Stimulated activated naive CD8-positive, alpha-beta T cell treated with anti-CD3 and anti-CD28 coated beads, Interleukin-15, amount 100 ng/mL, for 72 hours (primary cell): ENCODE data around the gene CARD14.
A peak's percentile ranks its signal among the peaks of the same experiment; 100 is the strongest.
"Not testable (repeated sequence)": the region's sequence is repeated elsewhere in the genome, so short reads cannot be mapped to it uniquely, and the experiment has no call there.

Experiments used
- ATAC-seq: fragments of 150-1000 bp; cut with Tn5 transposase; 2 replicates; pipeline ENCODE4 v1.10.0; 2021; ENCODE audit warnings: mild to moderate bottlenecking, moderate library complexity
- DNase-seq, 2 donors: peaks; one replicate each; pipeline ENCODE4 v3.0.0; 2021 to 2022
- H3K27ac Mint-ChIP-seq, 2 donors: one replicate each; pipeline ENCODE4 v1.8.0; 2022; ENCODE audit warnings: mild to moderate bottlenecking in 2 of 2, mixed read lengths in 2 of 2, moderate library complexity in 2 of 2
- H3K27me3 Mint-ChIP-seq: one replicate; pipeline ENCODE4 v1.8.0; 2022; ENCODE audit warnings: mixed read lengths
- H3K4me1 Mint-ChIP-seq: one replicate; pipeline ENCODE4 v1.8.0; 2022; ENCODE audit warnings: mild to moderate bottlenecking, mixed read lengths
- H3K4me3 Mint-ChIP-seq, 2 donors: one replicate each; pipeline ENCODE4 v1.8.0; 2022; ENCODE audit warnings: mild to moderate bottlenecking in 2 of 2, mixed read lengths in 2 of 2, moderate library complexity in 1 of 2
- H3K9me3 Mint-ChIP-seq, 2 donors: one replicate each; pipeline ENCODE4 v1.8.0; 2022; ENCODE audit warnings: mixed read lengths in 2 of 2

CARD14 gene

GRCh38 chr17:80242505-80242904 is 72.7 kb downstream of the CARD14 start:
- ATAC-seq: no peak
- Mint-ChIP-seq H3K4me3 (no peak overlapping the region), H3K27ac (no peak overlapping the region), H3K4me1 (no peaks in the 10 kb centered on the region), H3K27me3 (no peaks in the 10 kb centered on the region), H3K9me3 (no peaks in the 10 kb centered on the region)
- no peak for DNase-seq

DNA sequence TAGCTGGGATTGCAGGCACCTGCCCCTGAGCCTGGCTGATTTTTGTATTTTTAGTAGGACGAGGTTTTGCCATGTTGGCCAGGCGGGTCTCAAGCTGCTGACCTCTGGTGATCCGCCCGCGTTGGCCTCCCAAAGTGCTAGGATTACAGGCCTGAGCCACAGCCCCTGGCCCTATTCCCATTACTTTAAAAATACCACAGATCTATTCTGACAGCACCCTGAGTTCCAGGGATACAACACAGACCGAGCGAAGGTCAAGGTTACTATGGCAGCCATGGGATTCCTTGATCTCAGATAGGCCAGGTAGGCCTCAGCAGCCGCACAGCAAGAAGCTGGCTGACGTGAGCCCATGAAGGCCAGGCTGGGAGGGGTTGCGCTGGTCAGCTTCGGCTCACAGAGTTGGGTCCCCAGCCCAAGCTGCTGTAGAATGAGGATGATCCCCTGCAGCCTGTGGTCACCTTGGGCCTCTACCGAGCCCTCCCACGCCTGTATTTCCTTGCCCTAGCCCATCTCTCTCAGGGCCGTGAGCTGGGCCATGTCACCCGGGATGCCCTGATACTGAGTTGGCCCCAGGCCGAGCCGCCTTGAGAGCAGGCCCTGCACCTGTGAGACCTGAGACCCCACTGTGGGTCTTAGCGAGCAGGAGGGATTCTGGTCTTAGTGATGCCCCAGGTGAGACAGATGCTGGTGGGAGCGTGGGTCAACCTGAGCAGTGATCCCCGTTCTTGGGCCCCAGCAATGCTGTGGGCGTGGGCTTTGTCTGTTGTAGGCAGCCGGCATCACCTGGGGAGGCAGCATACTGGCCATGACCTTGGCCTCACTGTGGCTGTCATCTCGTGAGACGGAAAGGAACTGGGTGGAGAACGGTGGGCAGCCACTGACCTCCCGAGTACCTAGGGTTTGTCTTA is 74.0 kb downstream of the CARD14 start:
- H3K4me3 Mint-ChIP-seq: no peak overlapping the region
- no peaks in the 10 kb centered on the region for H3K4me1 Mint-ChIP-seq
- H3K9me3 Mint-ChIP-seq: no peaks in the 10 kb centered on the region
- DNase-seq (no peak), ATAC-seq (no peak)
- H3K27ac Mint-ChIP-seq: no peak overlapping the region
- no peaks in the 10 kb centered on the region for H3K27me3 Mint-ChIP-seq

- not testable (repeated sequence) for ATAC-seq, H3K27me3 Mint-ChIP-seq, H3K27ac Mint-ChIP-seq, DNase-seq, H3K9me3 Mint-ChIP-seq, H3K4me3 Mint-ChIP-seq, H3K4me1 Mint-ChIP-seq
Measured at GRCh38 chr17:80244448-80244847, 74.6 kb downstream of the CARD14 start.

GRCh38 chr17:80244871-80245509 is 75.2 kb downstream of the CARD14 start:
- Mint-ChIP-seq H3K4me3 (no peak overlapping the region), H3K9me3 (no peaks in the 10 kb centered on the region), H3K4me1 (no peaks in the 10 kb centered on the region), H3K27me3 (no peaks in the 10 kb centered on the region), H3K27ac (peak overlapping the region in 1 of 2 donors; percentile 7)
- ATAC-seq: no peak
- DNase-seq: no peak

DNA sequence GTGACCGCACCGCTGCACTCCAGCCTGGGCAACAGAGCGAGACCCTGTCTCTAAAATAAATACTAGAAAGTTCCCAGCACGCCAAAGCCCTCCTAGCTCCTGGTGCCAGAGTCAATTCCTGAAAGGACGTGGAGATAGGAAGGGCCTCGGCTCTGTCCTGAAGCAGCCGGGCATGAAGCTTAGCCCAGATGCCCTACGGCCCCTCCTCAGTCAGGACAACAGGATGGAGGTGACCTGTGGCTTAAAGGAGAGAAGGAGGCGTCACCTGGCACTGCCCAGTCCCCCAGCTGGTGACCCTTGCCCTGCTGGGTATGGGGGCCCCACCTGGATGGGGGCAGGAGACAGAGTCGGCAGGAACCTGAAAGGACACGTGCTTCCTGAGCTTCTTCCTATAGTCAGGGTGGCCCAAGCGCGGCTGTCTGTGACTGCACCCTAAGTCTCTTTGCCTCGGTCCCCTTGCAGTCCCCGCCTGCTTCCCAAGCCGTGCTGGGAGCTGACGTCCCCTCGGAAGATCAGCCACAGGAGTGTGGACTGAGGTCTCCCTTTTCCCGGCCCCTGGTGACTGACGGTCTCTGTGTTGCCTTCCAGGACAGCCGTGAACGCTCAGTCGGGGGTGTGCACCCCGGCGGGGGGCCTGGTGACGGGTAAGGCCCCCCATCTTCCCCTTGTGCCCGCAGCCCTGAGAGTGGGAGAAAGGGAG is 75.9 kb downstream of the CARD14 start:
- Mint-ChIP-seq H3K27me3 (no peaks in the 10 kb centered on the region), H3K27ac (peak overlapping the region in 1 of 2 donors; percentile 67), H3K9me3 (no peaks in the 10 kb centered on the region), H3K4me3 (no peak overlapping the region), H3K4me1 (no peaks in the 10 kb centered on the region)
- ATAC-seq (no peak), DNase-seq (no peak)

- no peak overlapping the region for H3K4me3 Mint-ChIP-seq
- H3K27me3 Mint-ChIP-seq: no peaks in the 10 kb centered on the region
- H3K9me3 Mint-ChIP-seq: no peaks in the 10 kb centered on the region
- peak; percentile 58 for ATAC-seq
- DNase-seq: no peak
- no peak overlapping the region for H3K27ac Mint-ChIP-seq
- no peaks in the 10 kb centered on the region for H3K4me1 Mint-ChIP-seq
Measured at GRCh38 chr17:80246266-80246681, 76.4 kb downstream of the CARD14 start.

GRCh38 chr17:80246726-80247125 is 76.9 kb downstream of the CARD14 start:
- Mint-ChIP-seq H3K4me3 (no peak overlapping the region), H3K27ac (peak overlapping the region in 1 of 2 donors; percentile 12), H3K4me1 (no peaks in the 10 kb centered on the region), H3K9me3 (no peaks in the 10 kb centered on the region), H3K27me3 (no peaks in the 10 kb centered on the region)
- no peak for ATAC-seq
- no peak for DNase-seq

GRCh38 chr17:80247561-80247960 is 77.7 kb downstream of the CARD14 start:
- H3K9me3 Mint-ChIP-seq: no peaks in the 10 kb centered on the region
- H3K27ac Mint-ChIP-seq: no peak overlapping the region
- no peak for ATAC-seq
- H3K27me3 Mint-ChIP-seq: no peaks in the 10 kb centered on the region
- peaks cover 7% of the 10 kb centered on the region for H3K4me1 Mint-ChIP-seq
- no peak for DNase-seq
- H3K4me3 Mint-ChIP-seq: no peak overlapping the region

- Mint-ChIP-seq H3K9me3 (no peaks in the 10 kb centered on the region), H3K4me1 (peaks cover 14% of the 10 kb centered on the region), H3K27me3 (no peaks in the 10 kb centered on the region), H3K4me3 (no peak overlapping the region), H3K27ac (no peak overlapping the region)
- no peak for DNase-seq
- no peak for ATAC-seq
Measured at GRCh38 chr17:80248001-80248893, 78.4 kb downstream of the CARD14 start.

- Mint-ChIP-seq H3K27me3 (no peaks in the 10 kb centered on the region), H3K9me3 (no peaks in the 10 kb centered on the region), H3K27ac (no peak overlapping the region), H3K4me1 (peaks cover 22% of the 10 kb centered on the region), H3K4me3 (no peak overlapping the region)
- no peak for ATAC-seq
- no peak for DNase-seq
Measured at GRCh38 chr17:80248894-80249710, 79.3 kb downstream of the CARD14 start.

DNA sequence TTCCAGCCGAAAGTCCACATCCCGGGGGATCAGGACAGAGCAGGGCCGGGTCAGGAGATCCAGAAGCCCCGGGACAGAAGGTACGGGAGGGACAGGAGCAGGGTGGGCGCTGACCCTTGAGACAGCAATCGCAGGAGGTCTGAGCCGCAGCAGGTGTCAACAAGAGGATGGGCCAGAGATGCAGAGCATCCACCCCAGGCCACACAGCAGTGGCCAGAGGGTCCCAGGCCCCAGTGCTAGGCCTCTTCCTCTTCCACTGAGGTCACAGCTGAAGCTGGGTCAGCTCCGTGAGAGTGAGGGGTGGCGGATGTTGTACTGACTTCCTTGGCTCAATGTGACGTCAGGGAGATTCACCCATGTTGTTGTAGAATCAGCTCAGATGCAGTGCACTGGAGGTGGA is 82.1 kb downstream of the CARD14 start:
- Mint-ChIP-seq H3K4me3 (no peak overlapping the region), H3K4me1 (peaks cover 39% of the 10 kb centered on the region), H3K9me3 (no peaks in the 10 kb centered on the region), H3K27ac (no peak overlapping the region), H3K27me3 (no peaks in the 10 kb centered on the region)
- DNase-seq: no peak
- ATAC-seq: no peak

GRCh38 chr17:80252871-80253270 is 83.0 kb downstream of the CARD14 start:
- Mint-ChIP-seq H3K4me1 (peaks cover 46% of the 10 kb centered on the region), H3K27me3 (no peaks in the 10 kb centered on the region), H3K9me3 (no peaks in the 10 kb centered on the region), H3K4me3 (no peak overlapping the region), H3K27ac (no peak overlapping the region)
- ATAC-seq: peak; percentile 90
- peak; percentile 78 to 87 for DNase-seq

GRCh38 chr17:80253631-80254395 is 84.0 kb downstream of the CARD14 start:
- DNase-seq: no peak
- ATAC-seq: no peak
- Mint-ChIP-seq H3K4me3 (no peak overlapping the region), H3K9me3 (no peaks in the 10 kb centered on the region), H3K4me1 (peaks cover 55% of the 10 kb centered on the region), H3K27me3 (no peaks in the 10 kb centered on the region), H3K27ac (peak overlapping the region in 1 of 2 donors; percentile 86)
